Medulla oblongata (tissue), 1 donor: Measurements from ENCODE around the gene ZNF827.
"Not testable (repeated sequence)": the region's sequence is repeated elsewhere in the genome, so short reads cannot be mapped to it uniquely, and the experiment has no call there.

Source experiments
- DNase-seq: peaks from one replicate; pipeline ENCODE4 v3.0.0-alpha.2; 2015; ENCODE audit errors: extremely low spot score

ZNF827 gene

GRCh38 chr4:145863191-145863590 is 75.4 kb downstream of the ZNF827 start:
- no peak for DNase-seq

DNA sequence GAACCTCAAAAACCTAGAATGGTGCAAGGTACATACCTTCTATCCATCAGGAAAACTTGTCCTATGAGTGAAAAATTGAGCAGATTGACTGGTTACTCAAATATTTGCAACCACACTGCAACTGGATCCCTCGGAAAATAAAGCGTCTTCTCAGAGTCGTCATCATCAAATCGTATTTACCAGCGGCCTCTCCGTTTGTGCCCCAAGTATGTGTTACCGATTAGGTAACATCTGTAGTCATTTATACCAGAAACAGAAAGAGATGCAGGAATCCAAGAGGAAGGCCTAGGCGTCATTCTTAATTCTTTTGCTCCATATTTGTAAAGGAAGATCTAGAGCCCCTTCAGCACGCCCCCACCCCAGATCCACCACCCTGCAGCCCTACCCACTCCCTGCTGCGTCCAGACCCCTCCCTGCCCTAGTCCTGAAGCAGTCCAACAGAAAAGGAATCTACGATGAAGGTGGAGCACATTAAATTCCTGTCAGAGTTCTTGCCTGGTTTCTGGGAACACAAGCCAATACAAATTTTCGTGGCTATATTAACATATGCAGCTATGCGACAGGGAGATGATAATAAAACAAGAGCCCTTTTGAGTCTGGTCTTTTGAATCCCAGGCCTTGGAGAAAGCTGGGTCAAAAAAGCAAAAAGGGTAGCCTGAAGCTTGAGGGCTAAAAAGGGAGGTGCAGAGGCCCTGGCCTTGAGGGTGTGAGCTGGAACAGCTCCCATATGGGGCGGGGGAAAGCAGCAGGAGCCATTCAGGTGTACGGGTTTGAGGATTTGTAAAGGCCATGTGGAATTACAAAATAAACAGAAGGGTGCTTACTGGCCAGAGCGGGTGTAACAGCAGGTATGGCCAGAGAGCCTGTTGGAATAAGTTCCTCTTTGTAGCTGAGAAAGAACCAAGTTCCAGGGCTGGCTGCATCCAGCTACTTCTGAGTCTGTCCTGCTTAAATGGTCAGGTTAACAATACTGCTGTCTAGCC is 77.0 kb downstream of the ZNF827 start:
- DNase-seq, result no peak

DNA sequence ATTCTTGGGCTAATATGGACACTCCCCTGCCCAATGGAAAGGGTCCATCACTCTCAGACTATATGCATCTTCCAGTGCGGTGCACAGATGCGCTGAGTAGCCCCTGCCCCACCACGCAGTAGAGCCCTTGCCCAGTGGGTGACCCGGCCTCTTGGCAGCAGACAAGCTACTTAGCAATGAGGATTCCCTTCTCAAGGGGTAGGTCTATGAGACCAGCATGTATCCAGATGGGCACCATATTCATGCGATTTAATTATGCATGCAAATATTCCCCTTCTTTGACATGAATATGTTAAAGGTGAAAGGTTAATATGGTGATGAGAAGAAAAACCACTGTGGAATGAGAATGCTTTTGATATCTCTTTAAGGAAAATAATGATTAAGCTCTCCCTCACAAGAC is 77.7 kb downstream of the ZNF827 start:
- no peak for DNase-seq

GRCh38 chr4:145860446-145860845 is 78.2 kb downstream of the ZNF827 start:
- no peak for DNase-seq

- no peak for DNase-seq
Measured at GRCh38 chr4:145859926-145860325, 78.7 kb downstream of the ZNF827 start.

DNA sequence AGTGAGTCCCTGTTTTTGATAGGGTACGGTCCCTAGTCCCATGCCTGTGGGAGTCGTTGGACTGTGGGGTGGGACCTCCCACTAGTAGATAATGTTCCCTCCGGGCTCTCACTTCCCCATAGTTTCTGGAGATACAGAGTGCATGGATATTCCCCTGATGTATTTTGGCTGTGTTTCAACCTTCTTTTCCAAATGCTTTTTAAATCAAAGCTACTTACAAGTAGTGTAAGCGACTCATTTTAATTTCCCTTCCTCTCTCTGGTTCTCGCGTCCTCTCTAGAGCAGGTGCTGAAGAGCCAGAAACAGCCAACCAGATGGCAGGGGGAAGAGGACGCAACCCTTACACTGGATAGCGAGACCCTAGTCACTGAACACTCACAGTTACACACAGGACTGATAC is 79.2 kb downstream of the ZNF827 start:
- no peak for DNase-seq

DNA sequence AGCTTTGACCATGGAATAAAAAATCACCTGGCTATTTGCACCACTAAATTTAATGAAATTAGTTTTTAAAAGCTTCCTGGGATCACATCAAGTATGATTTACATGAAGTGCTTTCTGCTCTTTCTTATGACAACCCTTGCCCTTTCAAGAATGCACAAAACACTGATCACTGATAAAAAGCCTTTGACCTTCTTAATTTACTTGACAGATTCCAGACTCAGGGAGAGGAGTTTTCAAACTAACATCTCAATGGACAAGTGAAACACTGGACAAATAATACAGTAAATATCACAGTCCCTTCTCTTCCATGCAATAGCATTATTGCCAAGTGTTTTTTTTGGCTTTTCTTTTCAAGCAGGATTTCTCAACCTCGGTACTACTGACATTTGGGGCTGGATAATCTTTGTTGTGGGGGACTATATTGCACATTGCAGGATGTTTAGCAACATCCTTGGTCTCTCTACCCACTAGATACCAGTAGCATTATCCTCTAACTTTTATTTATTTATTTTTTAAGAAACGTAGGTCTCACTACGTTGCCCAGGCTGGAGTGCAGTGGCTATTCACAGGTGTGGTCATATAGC is 86.3 kb downstream of the ZNF827 start:
- no peak for DNase-seq

- DNase-seq, result peak; percentile 54
Measured at GRCh38 chr4:145851511-145852201, 87.0 kb downstream of the ZNF827 start.

DNA sequence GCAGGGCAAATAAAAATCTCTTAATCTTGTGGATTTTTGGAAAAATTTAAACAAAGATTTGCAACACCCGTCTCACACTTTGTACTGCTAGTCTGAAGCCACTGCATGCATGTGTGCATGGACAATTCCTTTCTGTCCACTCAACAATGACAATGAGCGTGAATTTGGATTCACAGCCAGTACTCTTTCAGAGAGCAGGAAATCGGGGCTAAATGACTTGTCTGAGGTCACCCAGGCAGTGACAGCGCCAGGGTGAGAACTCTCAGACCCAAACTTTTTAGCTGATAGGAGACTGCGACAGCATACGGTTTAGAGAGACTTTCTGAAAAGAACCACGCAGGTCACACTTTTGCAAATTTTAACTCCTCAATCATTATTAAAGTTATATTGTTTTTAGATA is 90.9 kb downstream of the ZNF827 start:
- DNase-seq, result peak; percentile 77

- no peak for DNase-seq
Measured at GRCh38 chr4:145845118-145845517, 93.5 kb downstream of the ZNF827 start.

DNA sequence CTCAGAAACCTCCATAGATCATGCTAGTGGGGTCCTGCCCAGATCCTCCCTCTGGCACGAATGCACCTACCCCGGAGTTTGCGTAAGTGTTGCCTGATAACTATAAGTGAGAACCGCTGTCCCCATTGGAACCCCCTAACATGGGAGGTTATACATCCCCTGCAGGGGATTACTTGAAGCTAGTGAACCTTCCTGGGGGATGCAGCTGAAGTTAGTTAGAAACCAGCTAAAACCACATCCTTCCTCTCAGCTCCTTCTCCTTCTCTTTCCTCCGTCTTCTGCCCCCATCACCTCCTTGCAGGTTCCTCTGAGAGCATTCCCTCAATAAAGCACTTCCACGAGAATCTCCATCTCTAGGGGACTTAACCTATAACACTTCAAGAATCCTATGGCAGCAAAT is 95.0 kb downstream of the ZNF827 start:
- DNase-seq, result no peak

- DNase-seq, result no peak
Measured at GRCh38 chr4:145843148-145843547, 95.5 kb downstream of the ZNF827 start.

GRCh38 chr4:145842224-145842887 is 96.3 kb downstream of the ZNF827 start:
- no peak for DNase-seq

DNA sequence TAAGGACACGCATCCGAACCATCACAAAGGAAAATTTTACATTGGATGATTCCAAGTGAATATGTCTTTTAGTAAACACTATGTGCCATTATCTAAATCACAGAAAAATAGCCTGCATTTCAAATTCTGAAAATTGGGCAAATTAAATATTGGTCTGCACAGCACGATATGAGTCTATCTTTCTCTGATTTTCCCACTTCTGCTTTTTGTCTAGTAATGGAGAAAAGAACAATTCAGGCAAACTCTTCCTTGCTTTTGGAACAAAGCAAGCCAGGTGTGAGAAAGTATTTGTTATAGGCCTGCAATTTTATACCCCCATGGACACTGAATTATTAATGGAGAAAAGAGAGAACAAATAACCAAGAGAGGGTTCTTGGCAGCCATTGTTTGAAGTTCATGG is 97.8 kb downstream of the ZNF827 start:
- no peak for DNase-seq

DNA sequence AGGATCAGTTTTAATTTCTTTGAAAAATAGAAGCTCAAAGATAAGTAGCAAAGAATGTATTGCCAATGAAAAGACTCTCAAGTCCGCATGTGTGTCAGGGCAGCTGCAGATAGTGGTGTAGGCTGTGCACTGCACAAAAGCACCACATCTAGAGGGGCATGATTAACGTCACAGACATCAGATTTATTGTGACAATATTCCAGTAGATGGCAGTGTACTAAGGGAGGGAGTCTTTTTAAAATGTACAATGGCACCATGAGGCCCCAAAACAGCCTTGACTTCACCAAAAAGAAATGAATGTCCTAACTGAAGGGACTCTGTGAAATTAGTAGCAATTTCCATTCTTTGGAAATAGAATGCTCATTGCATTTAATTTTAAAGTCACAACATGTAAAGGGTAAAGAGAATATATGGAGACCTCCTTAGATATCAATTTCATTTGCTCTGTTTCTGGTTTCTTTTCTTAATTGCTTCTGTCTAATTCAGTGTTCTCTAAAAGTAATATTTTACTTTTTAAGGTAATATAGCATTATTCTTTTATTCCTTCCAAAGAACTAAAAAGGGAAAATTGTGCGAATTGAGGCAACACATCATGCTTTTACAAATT is 98.4 kb downstream of the ZNF827 start:
- DNase-seq, result peak; percentile 64

DNA sequence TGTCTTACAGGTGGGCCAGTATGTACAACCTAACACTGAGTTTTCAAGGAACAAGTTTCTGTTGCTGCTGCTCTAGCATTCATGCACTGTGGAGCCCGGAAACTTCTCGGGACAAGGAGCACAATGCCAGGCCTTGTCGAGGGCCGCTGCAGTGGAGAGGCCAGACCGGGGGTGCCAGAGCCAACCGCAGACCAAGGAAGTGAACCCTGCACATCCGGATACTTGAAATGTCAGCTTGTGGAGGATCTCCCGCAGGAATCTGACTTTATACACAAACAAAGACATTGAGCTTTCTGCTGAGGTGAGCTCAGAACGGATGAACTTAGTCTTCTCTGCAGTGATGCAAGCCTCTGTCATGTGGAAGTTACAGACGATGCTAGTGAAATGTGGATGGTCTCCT is 99.5 kb downstream of the ZNF827 start:
- peak; percentile 78 for DNase-seq

- DNase-seq, result not testable (repeated sequence)
Measured at GRCh38 chr4:145832384-145832783, 106.2 kb downstream of the ZNF827 start.

GRCh38 chr4:145830699-145831098 is 107.9 kb downstream of the ZNF827 start:
- DNase-seq, result no peak

DNA sequence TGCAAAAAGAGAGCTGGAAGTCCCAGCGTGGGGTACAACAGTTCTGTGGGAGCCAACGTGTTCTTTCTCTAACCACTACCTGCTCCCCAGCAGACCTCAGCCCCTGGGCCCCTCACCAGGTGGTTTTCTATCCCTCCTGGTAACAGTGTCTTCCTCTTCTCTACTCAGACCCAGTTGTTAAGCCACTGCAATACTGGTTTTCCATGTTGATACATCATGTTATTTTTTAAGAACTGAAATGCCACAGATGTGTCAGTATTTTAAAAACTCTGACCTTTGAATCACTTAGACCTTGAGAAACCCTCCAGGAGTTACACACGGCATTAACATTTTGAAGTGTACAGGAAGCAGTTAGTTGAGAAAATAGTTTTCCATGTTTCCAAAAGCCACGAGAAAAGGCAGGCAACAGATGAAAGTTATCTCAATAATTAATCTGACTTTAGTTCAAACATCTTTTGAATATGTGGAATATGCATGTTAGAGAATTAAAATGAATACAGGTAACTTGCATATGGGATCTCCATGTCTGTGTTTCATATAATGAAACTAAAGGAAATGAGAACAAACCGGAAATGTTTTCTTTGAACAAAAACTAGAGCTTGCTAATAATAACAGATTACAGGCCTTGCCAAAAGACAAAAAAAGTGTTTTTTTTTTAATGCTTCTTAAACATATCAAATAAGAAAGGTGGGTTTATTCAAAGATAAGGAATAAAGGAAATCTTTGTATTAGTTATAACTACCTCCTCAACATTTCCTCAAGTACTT is 108.8 kb downstream of the ZNF827 start:
- no peak for DNase-seq

GRCh38 chr4:145828802-145829485 is 109.7 kb downstream of the ZNF827 start:
- DNase-seq, result no peak
